Natural killer cell (primary cell): ENCODE results near the gene EDNRB. TPM values are rescaled to one million over a fixed set of nuclear protein-coding genes. Genes with fewer than 3 reads are reported as not detected.

Experiments used
- ATAC-seq, 3 donors: fragments of 150-1000 bp in 2 of 3; fragments of 200-7000 bp in 1 of 3; cut with Tn5 transposase; 1 replicate in 1 of 3; 2 replicates in 2 of 3; pipeline ENCODE4 v1.10.0; 2021; ENCODE audit warnings: mild to moderate bottlenecking in 2 of 3, moderate library complexity in 2 of 3
- DNase-seq, 2 donors: peaks; one replicate each; pipeline versions ENCODE4 v3.0.0 to v3.0.0-alpha.2; 2013 to 2021; ENCODE audit warnings: mixed read lengths in 1 of 2
- H3K27ac ChIP-seq: one replicate; pipeline ENCODE4 v1.5.1; 2013; ENCODE audit warnings: mild to moderate bottlenecking, low read length
- H3K27me3 ChIP-seq: one replicate; pipeline ENCODE4 v1.6.1; 2013; ENCODE audit warnings: low read length; ENCODE audit not compliant: control insufficient read depth, insufficient read depth
- H3K36me3 ChIP-seq: one replicate; pipeline ENCODE4 v1.6.1; 2013; ENCODE audit warnings: low read length; ENCODE audit not compliant: control insufficient read depth, insufficient read depth
- H3K4me1 ChIP-seq: one replicate; pipeline ENCODE4 v1.6.1; 2013; ENCODE audit warnings: low read length; ENCODE audit not compliant: control insufficient read depth, insufficient read depth
- H3K4me3 ChIP-seq: one replicate; pipeline ENCODE4 v1.5.1; 2013; ENCODE audit warnings: low read length
- H3K9me3 ChIP-seq: one replicate; pipeline ENCODE4 v1.6.1; 2013; ENCODE audit warnings: low read length; ENCODE audit not compliant: control insufficient read depth, insufficient read depth
- H3K27ac Mint-ChIP-seq, 2 donors: one replicate each; pipeline ENCODE4 v1.8.0; 2022; ENCODE audit warnings: mild to moderate bottlenecking in 2 of 2, mixed read lengths in 2 of 2, moderate library complexity in 1 of 2
- H3K27me3 Mint-ChIP-seq, 2 donors: one replicate each; pipeline ENCODE4 v1.8.0; 2022; ENCODE audit warnings: low read depth in 2 of 2, mixed read lengths in 2 of 2
- H3K36me3 Mint-ChIP-seq: one replicate; pipeline ENCODE4 v1.8.0; 2022; ENCODE audit warnings: mixed read lengths
- H3K4me1 Mint-ChIP-seq, 2 donors: one replicate each; pipeline ENCODE4 v1.8.0; 2022; ENCODE audit warnings: mixed read lengths in 2 of 2
- H3K4me3 Mint-ChIP-seq: one replicate; pipeline ENCODE4 v1.8.0; 2022; ENCODE audit warnings: mild to moderate bottlenecking, moderate library complexity, mixed read lengths
- H3K9me3 Mint-ChIP-seq, 2 donors: one replicate each; pipeline ENCODE4 v1.8.0; 2022; ENCODE audit warnings: mixed read lengths in 2 of 2
- CTCF ChIP-seq: fragments of 200-600 bp; IDR thresholded peaks from one replicate; pipeline ENCODE4 v1.8.0; 2022; ENCODE audit warnings: antibody characterized with exemption
- WGBS: methylation state at CpG from one replicate; pipeline ENCODE4 v1.1.7; 2013; ENCODE audit warnings: missing lambda C conversion rate; ENCODE audit not compliant: insufficient coverage; 5-methylcytosine and 5-hydroxymethylcytosine counted together
- intact Hi-C: fragments of 100-400 bp; cut with micrococcal nuclease; formaldehyde crosslinking; loops from one replicate; pipeline ENCODE4 v1.14.2; 2022
- total RNA-seq, 4 donors: library from RNA; stranded (reverse); fragments of 120-200 nt in 1 of 4; gene quantifications; one replicate each; pipeline versions ENCODE4 v1.2.3 to v1.2.4, GENCODE V29; 2013 to 2022

The EDNRB gene
- total RNA-seq, 3 donors from 2014 or later (not counting 1 experiment from before 2014, with no cell fraction given), result not detected

- no peak overlapping the region for H3K4me3 Mint-ChIP-seq
- Histone ChIP-seq H3K4me1 (no peaks in the 10 kb centered on the region), H3K4me3 (no peak overlapping the region), H3K9me3 (no peaks in the 10 kb centered on the region), H3K36me3 (no peaks in the 10 kb centered on the region), H3K27ac (no peak overlapping the region), H3K27me3 (no peaks in the 10 kb centered on the region)
- WGBS, result 83% methylated on average over 3 of the region's 3 CpGs
- intact Hi-C loops, result no loop called here
- TF ChIP-seq CTCF, result no peak
- ATAC-seq, result no peak
- peaks cover 0 to 6% of the 10 kb centered on the region in 2 donors for H3K27me3 Mint-ChIP-seq
- no peaks in the 10 kb centered on the region for H3K36me3 Mint-ChIP-seq
- no peak for DNase-seq
- H3K27ac Mint-ChIP-seq, result no peak overlapping the region
- H3K9me3 Mint-ChIP-seq, result no peaks in the 10 kb centered on the region
- no peaks in the 10 kb centered on the region for H3K4me1 Mint-ChIP-seq
Measured at GRCh38 chr13:77909827-77910226, 8.8 kb downstream of the EDNRB start.

DNA sequence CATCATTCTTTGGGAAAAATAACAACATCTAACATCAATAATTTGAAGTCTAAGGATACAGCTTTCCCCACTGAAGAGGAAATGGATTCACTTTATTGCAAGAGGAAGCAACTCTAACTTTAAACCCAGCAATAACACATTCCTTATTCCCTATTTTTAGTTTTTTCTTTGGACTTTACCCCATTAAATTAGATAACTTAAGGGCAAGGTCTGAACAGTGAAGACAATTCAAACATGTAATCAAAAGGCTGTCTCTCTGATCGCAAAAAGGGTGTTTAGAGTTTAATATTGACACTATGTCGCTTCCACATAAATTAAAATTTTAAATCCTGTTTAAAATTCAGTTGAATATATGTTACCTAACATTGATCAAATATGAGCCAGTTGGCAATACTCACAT is 10.1 kb downstream of the EDNRB start:
- no peak overlapping the region for H3K4me3 ChIP-seq
- H3K27ac Mint-ChIP-seq, result no peak overlapping the region
- no peak for ATAC-seq
- no peaks in the 10 kb centered on the region for H3K4me1 Mint-ChIP-seq
- H3K27me3 Mint-ChIP-seq, result peaks cover 0 to 6% of the 10 kb centered on the region in 2 donors
- no peaks in the 10 kb centered on the region for H3K4me1 ChIP-seq
- H3K9me3 Mint-ChIP-seq, result no peaks in the 10 kb centered on the region
- no peak overlapping the region for H3K4me3 Mint-ChIP-seq
- H3K36me3 ChIP-seq, result no peaks in the 10 kb centered on the region
- no peak for TF ChIP-seq CTCF
- WGBS, result no CpG with 5 or more reads among the region's 2 CpGs
- no peaks in the 10 kb centered on the region for H3K27me3 ChIP-seq
- intact Hi-C loops, result no loop called here
- no peak for DNase-seq
- no peaks in the 10 kb centered on the region for H3K9me3 ChIP-seq
- H3K36me3 Mint-ChIP-seq, result no peaks in the 10 kb centered on the region
- H3K27ac ChIP-seq, result no peak overlapping the region

- no peak overlapping the region for H3K27ac Mint-ChIP-seq
- intact Hi-C loops, result no loop called here
- H3K4me1 ChIP-seq, result no peaks in the 10 kb centered on the region
- peaks cover 2% of the 10 kb centered on the region for H3K36me3 Mint-ChIP-seq
- no peak for TF ChIP-seq CTCF
- H3K27me3 Mint-ChIP-seq, result peaks cover 1 to 6% of the 10 kb centered on the region in 2 donors
- no peak overlapping the region for H3K4me3 ChIP-seq
- no peaks in the 10 kb centered on the region for H3K27me3 ChIP-seq
- no peaks in the 10 kb centered on the region for H3K4me1 Mint-ChIP-seq
- no peak overlapping the region for H3K27ac ChIP-seq
- no peaks in the 10 kb centered on the region for H3K36me3 ChIP-seq
- peaks cover 0 to 1% of the 10 kb centered on the region in 2 donors for H3K9me3 Mint-ChIP-seq
- no peak for ATAC-seq
- H3K9me3 ChIP-seq, result no peaks in the 10 kb centered on the region
- WGBS, result 92% methylated on average over 2 of the region's 5 CpGs
- H3K4me3 Mint-ChIP-seq, result no peak overlapping the region
- DNase-seq, result no peak
Measured at GRCh38 chr13:77907666-77908341, 10.8 kb downstream of the EDNRB start.

- ATAC-seq (no peak), DNase-seq (no peak)
- peaks cover 5% of the 10 kb centered on the region for H3K36me3 Mint-ChIP-seq
- Histone ChIP-seq H3K36me3 (no peaks in the 10 kb centered on the region), H3K9me3 (no peaks in the 10 kb centered on the region), H3K4me1 (no peaks in the 10 kb centered on the region), H3K27ac (no peak overlapping the region), H3K4me3 (no peak overlapping the region), H3K27me3 (no peaks in the 10 kb centered on the region)
- no peaks in the 10 kb centered on the region for H3K4me1 Mint-ChIP-seq
- TF ChIP-seq CTCF, result no peak
- 93% methylated on average over 4 of the region's 4 CpGs for whole genome bisulfite sequencing
- H3K27me3 Mint-ChIP-seq, result peaks cover 5 to 9% of the 10 kb centered on the region in 2 donors
- H3K27ac Mint-ChIP-seq, result no peak overlapping the region
- peaks cover 3 to 7% of the 10 kb centered on the region in 2 donors for H3K9me3 Mint-ChIP-seq
- intact Hi-C loops, result no loop called here
- H3K4me3 Mint-ChIP-seq, result no peak overlapping the region
Measured at GRCh38 chr13:77904031-77904430, 14.6 kb downstream of the EDNRB start.
